HG02938 (cell line): ENCODE measurements around the gene DNAI1.
"Not testable (repeated sequence)": the region's sequence is repeated elsewhere in the genome, so short reads cannot be mapped to it uniquely, and the experiment has no call there.

Experiments
- ATAC-seq: cut with Tn5 transposase; IDR thresholded peaks from one replicate; pipeline ENCODE4 v1.9.1; 2021; ENCODE audit warnings: mild to moderate bottlenecking, moderate library complexity; ENCODE audit not compliant: unreplicated experiment

DNAI1 gene

DNA sequence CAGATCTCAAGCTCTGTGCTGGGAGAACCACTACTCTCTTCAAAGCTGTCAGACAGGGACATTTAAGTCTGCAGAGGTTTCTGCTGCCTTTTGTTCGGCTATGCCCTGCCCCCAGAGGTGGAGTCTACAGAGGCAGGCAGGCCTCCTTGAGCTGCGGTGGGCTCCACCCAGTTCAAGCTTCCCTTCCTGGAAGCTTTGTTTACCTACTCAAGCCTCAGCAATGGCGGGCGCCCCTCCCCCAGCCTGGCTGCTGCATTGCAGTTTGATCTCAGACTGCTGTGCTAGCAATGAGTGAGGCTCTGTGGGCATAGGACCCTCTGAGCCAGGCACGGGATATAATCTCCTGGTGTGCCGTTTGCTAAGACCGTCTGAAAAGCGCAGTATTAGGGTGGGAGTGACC lies 73.4 kb downstream of the DNAI1 start:
- ATAC-seq = not testable (repeated sequence)

DNA sequence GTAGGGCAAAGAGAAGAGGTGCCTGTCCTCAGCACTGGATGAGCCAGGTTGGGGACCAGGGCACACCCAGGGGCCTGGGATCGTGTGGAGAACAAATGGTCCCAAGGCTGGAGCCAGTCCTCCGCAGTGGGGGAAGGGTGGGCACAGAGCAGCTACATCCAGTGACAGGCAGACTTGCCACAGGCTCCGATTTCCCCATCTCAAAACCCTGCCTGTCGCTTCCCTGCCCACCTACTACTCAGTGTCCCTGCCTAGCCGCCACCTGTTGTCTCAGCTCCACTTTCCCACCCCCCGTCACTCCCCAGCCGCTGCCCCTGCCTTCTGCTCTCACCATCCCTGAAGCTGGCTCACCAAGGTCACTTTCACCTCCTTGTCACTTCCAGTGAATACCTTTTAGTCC lies 78.1 kb downstream of the DNAI1 start:
- no peak for ATAC-seq

GRCh38 chr9:34540827-34541226 lies 82.2 kb downstream of the DNAI1 start:
- no peak for ATAC-seq

DNA sequence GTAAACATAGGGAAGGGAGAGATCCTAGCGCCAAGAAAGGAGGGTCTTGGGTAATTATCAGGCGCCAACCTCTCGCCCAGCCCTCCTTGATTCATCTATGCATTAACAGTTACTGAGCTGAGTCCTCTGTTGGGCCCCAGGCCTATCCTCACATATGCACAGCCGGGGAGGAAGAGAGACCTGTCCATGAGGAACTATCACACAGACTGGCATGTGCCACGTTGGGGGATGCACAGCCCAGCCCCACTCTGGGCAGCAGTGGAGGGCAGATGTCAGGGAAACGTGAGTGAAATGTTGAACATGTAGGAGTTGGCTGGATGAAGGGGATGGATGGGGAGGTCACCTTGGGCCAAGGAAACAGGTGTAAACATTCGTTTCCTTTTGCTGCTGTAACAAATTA lies 82.9 kb downstream of the DNAI1 start:
- ATAC-seq = no peak

DNA sequence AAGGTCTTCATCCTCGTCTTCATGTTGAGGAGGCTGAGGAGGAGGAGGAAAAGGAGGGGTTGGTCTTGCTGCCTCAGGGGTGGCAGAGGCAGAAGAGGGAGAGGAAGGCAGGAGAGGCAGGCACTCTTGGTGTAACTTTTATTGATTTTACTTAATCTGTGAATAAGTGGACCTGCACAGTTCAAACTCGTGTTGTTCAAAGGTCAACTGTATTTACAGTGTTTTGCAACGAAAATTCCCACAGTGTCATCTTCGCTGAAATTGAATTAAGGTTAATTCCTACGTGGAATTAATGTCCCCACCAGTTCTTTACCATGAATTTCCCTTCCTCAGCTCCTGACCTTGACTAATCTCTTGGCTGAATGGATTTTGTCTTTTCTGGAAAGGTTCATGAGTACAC lies 85.4 kb downstream of the DNAI1 start:
- ATAC-seq = no peak

DNA sequence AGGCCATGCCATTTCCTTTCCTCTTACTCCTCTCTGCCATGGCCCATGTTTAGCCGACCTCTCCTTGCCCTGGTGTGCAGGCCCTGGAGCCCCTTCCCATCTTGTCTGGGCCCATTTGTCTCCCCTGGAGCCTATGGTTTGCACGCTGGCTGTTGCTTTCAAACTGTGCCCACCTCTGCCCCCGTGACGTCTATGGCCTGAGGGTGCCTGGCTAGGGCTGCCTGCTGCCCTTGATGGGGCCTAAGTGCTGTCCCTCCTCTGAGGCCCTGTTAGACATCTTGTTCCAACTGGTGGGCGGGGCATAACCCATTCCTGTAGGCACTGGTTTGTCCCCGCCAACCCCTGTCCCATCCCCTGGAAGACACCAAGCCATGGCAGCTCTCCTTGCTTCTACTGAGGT lies 86.9 kb downstream of the DNAI1 start:
- ATAC-seq = no peak

- no peak for ATAC-seq
Measured at GRCh38 chr9:34546102-34546833, 87.7 kb downstream of the DNAI1 start.

DNA sequence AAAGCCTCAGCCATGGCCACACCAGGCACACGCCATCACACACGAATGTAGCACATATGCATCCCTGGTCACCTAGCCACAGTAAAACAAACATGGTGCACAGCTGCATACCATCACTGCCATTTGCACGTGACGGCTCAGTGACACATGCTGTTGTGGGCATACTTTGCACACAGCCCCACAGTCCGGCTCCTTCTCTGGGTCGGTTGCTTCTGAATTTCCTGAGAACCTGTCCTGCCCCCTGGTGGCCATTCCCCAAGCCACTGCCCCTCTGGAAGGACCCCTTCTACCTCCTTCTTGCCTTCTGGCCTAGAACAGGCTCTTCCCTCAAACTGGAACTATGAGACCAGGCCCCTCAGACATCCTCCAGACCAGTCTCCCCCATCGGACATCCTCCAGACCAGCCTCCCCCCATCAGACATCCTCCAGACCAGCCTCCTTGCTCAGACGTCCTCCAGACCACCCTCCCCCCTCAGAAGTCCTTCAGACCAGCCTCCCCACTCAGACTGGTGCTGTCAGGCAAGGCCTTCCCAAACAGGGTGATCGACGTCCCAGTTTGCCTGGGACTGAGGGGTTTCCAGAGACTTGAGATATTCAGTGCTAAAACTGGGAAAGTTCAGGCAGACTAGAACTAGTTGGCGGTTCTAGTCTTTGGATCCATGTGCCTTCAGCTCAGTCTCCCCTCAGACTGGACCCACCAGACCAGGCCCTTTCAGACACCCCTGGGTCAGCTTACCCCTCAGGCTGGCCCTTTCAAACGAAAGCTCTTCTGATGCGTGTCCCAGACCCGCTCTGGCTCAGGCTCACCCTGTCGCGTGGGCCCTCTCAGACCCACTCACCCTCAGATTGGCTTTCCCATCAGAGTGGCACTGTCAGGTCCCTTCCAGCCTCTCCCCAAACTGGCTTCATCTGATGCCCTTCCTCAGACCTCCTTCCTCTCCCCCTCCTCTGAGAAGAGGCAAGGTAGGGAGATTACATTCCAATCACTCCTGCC lies 88.5 kb downstream of the DNAI1 start:
- no peak for ATAC-seq

GRCh38 chr9:34547960-34548611 lies 89.5 kb downstream of the DNAI1 start:
- ATAC-seq = no peak

- ATAC-seq = no peak
Measured at GRCh38 chr9:34549407-34549732, 90.8 kb downstream of the DNAI1 start.

DNA sequence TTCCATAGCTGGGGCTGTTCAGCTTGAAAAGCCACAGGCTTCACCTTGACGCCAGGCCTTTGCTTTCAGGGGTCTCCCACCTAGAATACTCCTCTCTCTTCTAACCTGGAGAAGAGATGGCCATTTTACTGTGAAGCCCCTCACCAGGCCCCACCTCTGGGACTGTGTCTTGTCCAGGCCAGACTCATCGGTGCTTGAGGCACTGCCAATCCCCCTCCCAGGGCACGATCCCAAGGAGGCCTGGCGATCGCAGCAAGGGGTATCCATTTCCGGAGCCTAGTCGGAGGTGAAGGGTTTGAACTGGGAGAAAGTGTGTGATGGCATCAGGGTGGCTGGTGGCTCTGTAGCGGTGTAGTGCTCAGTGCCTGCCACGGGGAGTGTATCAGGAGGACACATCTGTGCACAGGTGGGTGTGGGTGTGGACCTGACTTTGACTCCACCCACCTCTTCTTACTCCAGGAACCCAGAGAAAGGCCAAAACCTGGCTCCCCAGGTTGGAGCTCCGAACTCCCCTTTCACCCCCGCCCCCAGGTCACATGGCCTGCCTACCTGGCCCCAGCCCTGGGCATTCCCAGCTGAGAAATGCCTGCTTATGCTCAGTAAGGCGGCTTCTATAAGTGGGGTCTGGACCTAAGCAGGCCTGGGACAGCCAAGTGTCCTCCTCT lies 91.5 kb downstream of the DNAI1 start:
- no peak for ATAC-seq

DNA sequence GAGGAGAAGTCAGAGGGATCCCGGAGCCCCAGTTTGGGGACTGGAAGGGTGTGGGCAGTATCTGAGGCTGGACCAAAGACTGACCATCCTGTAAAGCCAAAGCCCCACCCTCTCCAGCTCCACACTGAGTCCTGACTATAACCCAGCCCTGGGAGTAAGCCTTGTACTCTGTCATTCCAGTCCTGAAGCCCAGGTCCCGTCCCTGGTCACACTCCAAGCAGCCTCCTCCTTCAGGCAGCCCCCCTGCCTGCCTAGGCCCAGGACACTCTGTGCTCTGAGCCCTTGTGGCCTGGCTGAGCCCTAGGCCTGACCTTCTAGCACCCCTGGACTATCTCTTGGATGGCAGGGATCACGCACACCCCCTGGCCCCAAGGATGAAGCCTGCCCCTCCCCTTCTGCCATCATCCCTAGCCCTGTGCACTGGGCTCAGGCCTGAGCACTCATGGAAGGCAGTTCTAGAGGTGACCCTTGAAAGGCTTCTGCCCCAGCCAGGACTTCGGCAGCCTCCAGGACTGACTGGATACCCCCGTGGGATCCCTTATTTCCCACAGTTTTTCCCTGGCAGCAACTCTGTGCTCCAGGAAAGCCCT lies 92.2 kb downstream of the DNAI1 start:
- ATAC-seq = no peak

- no peak for ATAC-seq
Measured at GRCh38 chr9:34551751-34552605, 93.4 kb downstream of the DNAI1 start.

DNA sequence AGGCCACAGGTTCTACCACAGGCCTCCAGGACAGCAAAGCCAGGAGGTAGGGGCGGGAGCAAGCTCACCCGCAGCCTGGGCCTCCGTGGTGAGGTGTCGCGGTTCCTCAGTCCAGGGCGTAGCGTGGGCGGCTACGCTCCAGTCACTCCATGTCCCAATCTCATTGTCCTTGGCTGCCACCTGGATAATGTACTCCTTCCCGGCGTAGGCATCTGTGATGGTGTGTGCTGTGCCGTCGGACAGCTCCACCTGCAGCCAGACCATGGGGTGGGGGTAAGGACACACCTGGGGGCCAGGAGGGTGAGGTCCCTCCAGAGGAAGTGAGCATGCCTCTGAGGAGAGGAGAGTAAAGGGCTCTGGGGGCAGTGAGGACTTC lies 94.0 kb downstream of the DNAI1 start:
- no peak for ATAC-seq

GRCh38 chr9:34552986-34553385 lies 94.4 kb downstream of the DNAI1 start:
- ATAC-seq = no peak

- ATAC-seq = no peak
Measured at GRCh38 chr9:34553511-34554021, 95.0 kb downstream of the DNAI1 start.

DNA sequence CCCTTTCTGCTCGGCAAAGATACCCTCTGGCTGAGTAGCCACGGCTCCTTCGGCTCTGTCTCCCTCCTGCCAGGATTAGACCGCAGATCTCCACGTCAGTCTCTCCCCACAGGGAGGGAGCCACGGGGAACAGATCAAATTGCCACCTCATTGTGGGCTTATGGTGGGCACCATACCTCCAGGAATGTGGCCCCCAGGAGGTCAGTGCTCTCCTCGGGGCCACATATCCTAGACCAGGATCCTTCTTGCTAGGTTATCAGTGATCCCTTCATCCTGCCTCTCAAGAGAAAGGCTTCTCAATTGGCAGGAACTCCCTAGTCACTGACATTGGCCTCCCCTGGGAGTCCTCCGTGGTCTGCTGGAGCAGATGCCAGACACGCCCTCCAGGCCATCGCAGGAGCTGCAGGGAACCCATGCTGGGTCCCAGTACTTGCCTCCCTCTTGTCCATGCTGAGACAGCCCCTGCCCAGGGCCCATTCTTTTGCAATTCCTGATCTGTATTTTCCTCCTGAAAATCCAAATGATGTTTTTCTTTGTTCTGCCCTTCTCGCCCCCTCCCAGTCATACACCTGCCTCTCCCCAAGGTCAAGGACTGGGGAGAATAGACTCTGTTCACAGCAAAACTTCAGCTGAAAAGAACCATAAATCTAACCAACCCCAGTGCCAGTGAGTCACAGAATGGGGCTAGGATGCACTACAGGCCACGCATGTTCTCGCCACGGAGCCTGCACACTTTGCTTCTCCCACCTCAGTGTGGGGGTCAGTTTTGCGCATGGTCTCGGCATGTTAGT lies 95.8 kb downstream of the DNAI1 start:
- ATAC-seq = no peak

DNA sequence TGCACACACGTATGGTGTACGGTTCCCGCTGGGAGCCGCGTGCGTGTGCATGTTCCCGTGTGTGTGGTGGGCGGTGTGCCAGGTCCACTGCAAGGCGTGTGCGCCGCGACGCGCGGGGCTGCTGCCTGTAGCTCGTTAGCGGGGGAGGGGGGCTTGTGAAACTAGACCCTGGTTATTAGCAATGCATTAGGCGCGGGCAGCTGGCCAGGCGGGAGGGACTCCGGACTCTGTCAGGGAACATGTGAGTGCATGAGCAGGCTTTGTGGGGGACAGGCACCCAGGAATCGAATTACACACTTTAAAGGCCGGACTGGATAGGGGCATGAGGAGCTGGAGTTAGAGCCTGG lies 96.4 kb downstream of the DNAI1 start:
- no peak for ATAC-seq

DNA sequence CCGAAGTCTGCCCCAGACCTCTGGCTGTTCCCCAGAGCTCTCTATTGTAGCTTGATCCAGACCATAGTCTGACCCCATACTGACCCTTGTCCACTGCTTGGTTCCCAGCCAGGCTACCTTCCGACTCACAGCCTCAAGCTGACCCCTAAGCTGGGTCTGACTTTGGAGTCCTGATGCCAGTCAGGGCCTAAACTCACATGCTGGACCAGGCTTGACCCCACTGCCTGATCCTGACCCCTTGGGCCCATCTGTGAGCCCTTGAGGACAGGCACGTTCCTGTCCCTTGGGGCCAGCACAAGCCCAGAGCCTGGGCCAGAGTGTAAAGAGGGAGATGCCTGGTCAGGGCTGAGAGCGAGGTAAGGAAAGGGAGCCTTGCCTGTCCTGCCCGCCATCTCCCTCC lies 96.9 kb downstream of the DNAI1 start:
- no peak for ATAC-seq
